ENCODE results near the gene SLC35E3.
A peak's percentile ranks its signal among the peaks of the same experiment; 100 is the strongest.
"Not testable (repeated sequence)": the region's sequence is repeated elsewhere in the genome, so short reads cannot be mapped to it uniquely, and the experiment has no call there.

Gene SLC35E3

DNA sequence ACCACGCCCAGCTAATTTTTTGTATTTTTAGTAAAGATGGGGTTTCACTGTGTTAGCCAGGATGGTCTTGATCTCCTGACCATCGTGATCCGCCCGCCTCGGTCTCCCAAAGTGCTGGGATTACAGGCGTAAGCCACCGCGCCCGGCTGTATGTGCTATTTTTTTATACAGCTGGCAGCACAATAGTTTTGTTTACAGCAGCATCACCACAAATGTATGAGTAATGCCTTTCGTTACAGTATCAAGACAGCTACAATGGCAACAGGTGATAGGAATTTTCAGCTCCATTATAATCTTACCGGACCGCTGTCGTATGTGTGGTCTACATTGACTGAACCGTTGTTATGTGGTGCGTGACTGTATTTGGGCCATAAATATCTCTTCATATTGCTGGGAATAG, 50.4 kb downstream of the SLC35E3 start:
- no peak for DNase-seq

DNA sequence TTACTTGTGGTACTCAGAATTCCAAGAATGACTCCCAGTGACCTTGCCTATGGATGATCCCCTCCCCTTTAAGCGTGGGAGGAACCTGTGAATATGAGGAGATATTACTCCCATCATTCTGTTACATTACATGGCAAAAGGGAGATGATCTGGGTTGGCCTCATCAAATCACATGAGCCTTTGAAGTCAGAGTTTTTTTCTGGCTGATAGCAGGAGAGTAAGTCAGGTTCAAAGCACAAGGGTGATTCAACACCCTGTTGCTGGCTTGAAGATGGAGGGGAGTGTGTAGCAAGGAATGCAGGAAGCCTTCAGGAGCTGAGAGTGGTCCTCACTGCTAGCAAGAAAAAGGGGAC, 52.9 kb downstream of the SLC35E3 start:
- DNase-seq: no peak

DNA sequence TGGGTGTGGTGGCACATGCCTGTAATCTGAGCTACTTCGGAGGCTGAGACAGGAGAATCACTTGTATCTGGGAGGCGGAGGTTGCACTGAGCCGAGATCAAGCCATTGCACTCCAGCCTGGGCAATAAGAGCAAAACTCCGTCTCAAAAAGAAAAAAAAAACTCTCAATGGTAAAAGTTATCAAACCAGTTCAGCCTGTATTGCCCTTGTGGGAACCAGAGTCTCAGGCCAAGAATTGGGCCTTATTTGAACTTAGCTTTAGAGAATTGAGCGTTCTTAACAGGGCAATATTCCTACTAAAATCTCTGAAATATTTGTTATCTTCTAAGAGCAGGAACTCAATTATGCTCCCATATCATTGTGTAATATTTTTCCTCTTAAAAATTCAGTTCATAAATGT, 54.3 kb downstream of the SLC35E3 start:
- DNase-seq: no peak

GRCh38 chr12:68801124-68801523, 55.1 kb downstream of the SLC35E3 start:
- not testable (repeated sequence) for DNase-seq

DNA sequence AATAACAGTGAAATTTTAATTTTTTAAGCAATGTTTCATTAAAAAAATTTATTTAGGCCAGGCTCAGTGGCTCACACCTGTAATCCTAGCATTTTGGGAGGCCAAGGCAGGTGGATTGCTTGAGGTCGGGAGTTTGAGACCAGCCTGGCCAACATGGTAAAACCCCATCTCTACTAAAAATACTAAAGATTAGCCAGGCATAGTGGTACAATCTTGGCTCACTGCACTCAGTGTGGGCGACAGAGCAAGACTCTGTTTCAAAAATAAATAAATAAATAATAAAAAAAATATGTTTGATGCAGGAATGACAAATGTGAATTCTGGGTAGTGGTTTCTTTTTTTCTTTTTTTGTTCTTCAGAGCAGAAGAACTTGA, 56.4 kb downstream of the SLC35E3 start:
- not testable (repeated sequence) for DNase-seq

GRCh38 chr12:68802911-68803651, 57.1 kb downstream of the SLC35E3 start:
- peak; percentile 75 for DNase-seq

- DNase-seq: no peak
Observed at GRCh38 chr12:68803948-68804656, 58.1 kb downstream of the SLC35E3 start.

GRCh38 chr12:68804657-68805591, 58.9 kb downstream of the SLC35E3 start:
- DNase-seq: no peak

DNA sequence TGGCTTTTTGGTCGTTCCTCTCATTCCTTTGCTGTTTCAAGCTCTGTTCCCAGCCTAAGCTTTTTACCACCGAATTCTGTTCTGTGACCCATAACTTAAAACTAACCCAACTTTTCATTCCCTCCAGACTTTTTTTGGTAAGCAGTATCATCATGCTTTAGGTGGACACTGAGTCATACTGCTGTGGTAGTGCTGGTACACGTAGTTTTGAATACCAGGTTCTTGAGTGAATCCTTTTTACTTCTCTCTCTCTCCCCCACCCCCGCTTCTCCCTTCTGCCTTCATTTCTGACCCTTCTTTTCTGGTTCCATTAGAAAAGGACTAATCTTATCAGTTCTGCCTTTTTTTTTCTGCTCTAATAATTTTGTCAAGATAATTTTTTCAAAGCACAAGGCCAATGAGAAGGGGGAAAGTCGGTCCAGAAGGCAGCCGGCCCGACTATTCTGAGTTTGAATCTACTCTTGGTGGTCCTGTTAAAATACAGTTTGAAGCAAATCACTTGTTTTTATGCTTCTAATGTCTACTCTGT, 59.7 kb downstream of the SLC35E3 start:
- DNase-seq: no peak

GRCh38 chr12:68806488-68807237, 60.7 kb downstream of the SLC35E3 start:
- DNase-seq: no peak

GRCh38 chr12:68807274-68807575, 61.2 kb downstream of the SLC35E3 start:
- not testable (repeated sequence) for DNase-seq

DNA sequence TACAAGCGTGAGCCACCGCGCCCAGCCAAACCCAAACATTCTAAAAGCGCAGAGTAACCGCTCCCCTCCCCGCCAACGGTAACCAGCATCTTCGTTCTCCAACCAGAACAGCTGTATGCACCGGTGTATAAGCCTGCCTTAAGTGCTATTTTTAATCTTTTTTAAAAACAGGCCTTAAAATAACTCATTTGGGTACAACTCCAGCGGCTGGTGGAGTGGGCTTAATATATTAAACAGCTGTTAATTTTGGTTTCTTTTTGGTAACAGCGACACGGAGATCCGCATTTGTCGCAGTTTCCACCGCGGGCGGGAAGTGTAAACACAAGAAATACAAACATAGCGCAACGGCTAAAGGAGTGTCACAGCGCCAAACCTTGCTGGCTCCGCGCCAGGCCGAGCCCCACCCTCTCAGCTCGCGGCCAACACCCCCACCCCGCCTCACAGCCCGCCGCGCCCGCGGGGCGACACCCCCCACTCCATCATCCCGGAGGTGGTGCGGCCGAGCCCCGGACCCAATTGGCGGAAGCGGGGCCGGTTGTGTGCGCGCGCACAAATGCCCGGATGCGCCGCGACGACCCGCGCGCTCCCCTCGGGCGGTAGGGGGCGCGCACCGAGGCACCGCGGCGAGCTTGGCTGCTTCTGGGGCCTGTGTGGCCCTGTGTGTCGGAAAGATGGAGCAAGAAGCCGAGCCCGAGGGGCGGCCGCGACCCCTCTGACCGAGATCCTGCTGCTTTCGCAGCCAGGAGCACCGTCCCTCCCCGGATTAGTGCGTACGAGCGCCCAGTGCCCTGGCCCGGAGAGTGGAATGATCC, 61.8 kb downstream of the SLC35E3 start, which contains the start of gene MDM2:
TSS of gene MDM2 (plus strand) at position 602 of the 812 bp plus-strand sequence. CDS start 301 bp downstream, outside the sequence.
- DNase-seq: peak; percentile 84

GRCh38 chr12:68808388-68809189, 62.6 kb downstream of the SLC35E3 start:
- peak; percentile 93 for DNase-seq

GRCh38 chr12:68809190-68810026, 63.4 kb downstream of the SLC35E3 start:
- no peak for DNase-seq

- DNase-seq: not testable (repeated sequence)
Observed at GRCh38 chr12:68810027-68810389, 64.0 kb downstream of the SLC35E3 start.

GRCh38 chr12:68811573-68811972, 65.6 kb downstream of the SLC35E3 start:
- DNase-seq: not testable (repeated sequence)

DNA sequence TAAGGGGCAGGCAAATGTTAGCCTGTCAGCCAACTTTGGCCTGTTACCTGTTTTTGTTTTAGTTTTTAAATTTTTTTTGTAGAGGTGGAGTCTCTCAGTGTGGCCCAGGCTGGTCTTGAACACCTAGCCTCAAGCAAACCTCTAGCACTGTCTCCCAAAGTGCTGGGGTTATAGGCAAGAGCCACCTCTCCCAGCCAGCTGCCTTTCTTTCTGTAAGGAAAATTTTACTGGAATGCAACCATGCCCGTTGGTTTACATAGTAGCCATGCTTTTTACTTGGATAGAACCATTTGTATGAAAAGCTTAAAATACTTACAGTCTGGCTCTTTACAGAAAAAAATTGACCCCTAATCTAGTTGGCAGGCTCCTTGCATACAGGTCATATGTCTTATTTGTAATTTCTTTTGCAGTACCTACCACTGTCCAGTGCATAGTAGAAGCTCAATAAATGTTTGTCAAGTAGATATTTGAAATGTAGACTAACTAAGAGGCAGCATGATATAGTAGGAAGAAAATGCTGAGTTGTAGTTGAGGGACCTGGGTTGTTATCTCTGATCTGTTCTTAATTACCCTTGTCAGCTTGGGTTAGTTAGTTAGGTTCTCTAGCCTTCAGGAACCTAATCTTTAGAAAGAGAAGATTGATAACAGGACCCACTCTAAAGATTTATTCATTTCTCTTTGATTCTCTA, 66.7 kb downstream of the SLC35E3 start:
- no peak for DNase-seq

DNA sequence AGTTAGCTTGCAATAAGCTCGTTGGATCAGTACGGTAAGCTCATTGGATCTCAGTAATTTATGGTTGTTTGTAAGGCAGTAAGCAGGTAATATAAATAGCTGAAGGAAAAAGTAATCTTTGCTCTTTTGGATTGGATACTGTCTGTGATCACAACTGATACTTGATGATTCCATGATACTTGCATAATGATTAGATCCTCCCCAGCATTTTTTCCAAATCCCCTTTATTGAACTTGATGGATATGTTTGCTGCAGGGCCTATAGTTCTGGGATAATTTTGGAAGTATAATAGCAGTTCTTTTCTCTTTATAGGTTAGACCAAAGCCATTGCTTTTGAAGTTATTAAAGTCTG, 67.2 kb downstream of the SLC35E3 start:
- DNase-seq: no peak
